Measurements from ENCODE around the gene PHF5A. TPM values are rescaled to one million over a fixed set of nuclear protein-coding genes. Genes with fewer than 3 reads are reported as not detected.

The PHF5A gene
- total and polyA plus RNA-seq, 4 donors = 28.9 to 89.6 (median 40.0) TPM

- H3K9me3 ChIP-seq (ENCODE audit: control insufficient read depth in 4 of 4, insufficient read depth in 3 of 4, low read length in 3 of 4) = no peaks in the 10 kb centered on the region
- no peaks in the 10 kb centered on the region for H3K27me3 ChIP-seq (ENCODE audit: control insufficient read depth in 3 of 3, insufficient read depth in 3 of 3, low read length in 2 of 3)
- WGBS, 2 donors = 89 to 93% methylated on average over 10 of the region's 10 CpGs
- peaks cover 14 to 29% (median 23%) of the 10 kb centered on the region in 4 donors for H3K36me3 ChIP-seq (ENCODE audit: control insufficient read depth in 4 of 4, insufficient read depth in 4 of 4, low read length in 4 of 4)
- no peak overlapping the region for H3K9ac ChIP-seq (ENCODE audit: insufficient read depth in 1 of 2, low read length in 2 of 2)
- TF ChIP-seq, protein P1, sequence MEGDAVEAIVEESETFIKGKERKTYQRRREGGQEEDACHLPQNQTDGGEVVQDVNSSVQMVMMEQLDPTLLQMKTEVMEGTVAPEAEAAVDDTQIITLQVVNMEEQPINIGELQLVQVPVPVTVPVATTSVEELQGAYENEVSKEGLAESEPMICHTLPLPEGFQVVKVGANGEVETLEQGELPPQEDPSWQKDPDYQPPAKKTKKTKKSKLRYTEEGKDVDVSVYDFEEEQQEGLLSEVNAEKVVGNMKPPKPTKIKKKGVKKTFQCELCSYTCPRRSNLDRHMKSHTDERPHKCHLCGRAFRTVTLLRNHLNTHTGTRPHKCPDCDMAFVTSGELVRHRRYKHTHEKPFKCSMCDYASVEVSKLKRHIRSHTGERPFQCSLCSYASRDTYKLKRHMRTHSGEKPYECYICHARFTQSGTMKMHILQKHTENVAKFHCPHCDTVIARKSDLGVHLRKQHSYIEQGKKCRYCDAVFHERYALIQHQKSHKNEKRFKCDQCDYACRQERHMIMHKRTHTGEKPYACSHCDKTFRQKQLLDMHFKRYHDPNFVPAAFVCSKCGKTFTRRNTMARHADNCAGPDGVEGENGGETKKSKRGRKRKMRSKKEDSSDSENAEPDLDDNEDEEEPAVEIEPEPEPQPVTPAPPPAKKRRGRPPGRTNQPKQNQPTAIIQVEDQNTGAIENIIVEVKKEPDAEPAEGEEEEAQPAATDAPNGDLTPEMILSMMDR (IDR thresholded peaks at IDR 0.05; ENCODE audit: control extremely low read depth, extremely low read depth) = no peak
- ATAC-seq (ENCODE audit: insufficient read depth, low FRiP score) (no peak), DNase-seq (no peak)
- no peak overlapping the region for H3K4me3 ChIP-seq
- peaks cover 0 to 3% (median 0%) of the 10 kb centered on the region in 5 donors for H3K4me1 ChIP-seq (ENCODE audit: control insufficient read depth in 5 of 5, insufficient read depth in 5 of 5, low read length in 5 of 5)
- H3K27ac ChIP-seq (ENCODE audit: low read depth in 1 of 2, low read length in 1 of 2) = peak overlapping the region in 1 of 2 donors; percentile 62
These were observed 31.3 kb upstream of the PHF5A start for GRCh38 chr22:41499624-41500280.

DNA sequence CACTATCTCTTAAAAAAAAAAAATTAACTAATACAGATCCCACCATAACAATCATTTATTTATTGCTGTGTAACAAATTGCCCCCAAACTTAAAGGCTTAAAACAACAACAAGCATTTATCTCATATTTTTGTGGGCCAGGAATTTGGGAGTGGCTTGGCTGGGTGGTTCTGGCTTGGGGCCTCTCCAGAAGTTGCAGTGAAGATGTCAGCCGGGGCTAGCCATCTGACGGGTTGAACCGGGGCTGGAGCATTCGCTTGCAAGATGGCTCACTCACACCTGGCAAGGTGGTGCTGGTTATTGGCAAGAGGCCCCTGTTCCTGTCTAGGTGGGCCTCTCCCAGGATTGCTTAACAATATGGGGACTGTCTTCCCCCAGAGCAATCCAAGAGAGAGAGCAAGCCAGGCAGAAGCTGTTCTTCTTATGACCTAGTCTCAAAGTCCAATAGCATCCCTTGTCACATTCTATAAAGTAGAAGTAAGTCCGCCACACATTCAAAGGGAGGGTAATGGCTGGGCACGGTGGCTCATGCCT is 29.9 kb upstream of the PHF5A start:
- peaks cover 0 to 3% (median 0%) of the 10 kb centered on the region in 5 donors for H3K4me1 ChIP-seq (ENCODE audit: control insufficient read depth in 5 of 5, insufficient read depth in 5 of 5, low read length in 5 of 5)
- H3K27me3 ChIP-seq (ENCODE audit: control insufficient read depth in 3 of 3, insufficient read depth in 3 of 3, low read length in 2 of 3) = no peaks in the 10 kb centered on the region

GRCh38 chr22:41491374-41492100 is 23.0 kb upstream of the PHF5A start:
- TF ChIP-seq, protein P1 (IDR thresholded peaks at IDR 0.05; ENCODE audit: control extremely low read depth, extremely low read depth) = no peak
- peak overlapping the region in 1 of 2 donors; percentile 34 for H3K9ac ChIP-seq (ENCODE audit: insufficient read depth in 1 of 2, low read length in 2 of 2)
- H3K27me3 ChIP-seq (ENCODE audit: control insufficient read depth in 3 of 3, insufficient read depth in 3 of 3, low read length in 2 of 3) = no peaks in the 10 kb centered on the region
- H3K4me3 ChIP-seq = no peak overlapping the region
- 59 to 68% methylated on average over 5 of the region's 5 CpGs for WGBS, 2 donors
- ATAC-seq (ENCODE audit: insufficient read depth, low FRiP score) (no peak), DNase-seq (peak in 1 of 3 donors; percentile 11)
- H3K4me1 ChIP-seq (ENCODE audit: control insufficient read depth in 5 of 5, insufficient read depth in 5 of 5, low read length in 5 of 5) = peaks cover 1 to 27% (median 11%) of the 10 kb centered on the region in 5 donors
- peaks cover 0 to 2% (median 0%) of the 10 kb centered on the region in 4 donors for H3K36me3 ChIP-seq (ENCODE audit: control insufficient read depth in 4 of 4, insufficient read depth in 4 of 4, low read length in 4 of 4)
- peak overlapping the region in 1 of 2 donors; percentile 84 for H3K27ac ChIP-seq (ENCODE audit: low read depth in 1 of 2, low read length in 1 of 2)
- H3K9me3 ChIP-seq (ENCODE audit: control insufficient read depth in 4 of 4, insufficient read depth in 3 of 4, low read length in 3 of 4) = no peaks in the 10 kb centered on the region

More for the DNA sequence above, 29.9 kb upstream of the PHF5A start:
- ATAC-seq (ENCODE audit: insufficient read depth, low FRiP score) = no peak
- Histone ChIP-seq H3K4me3 (no peak overlapping the region), H3K27ac (ENCODE audit: low read depth in 1 of 2, low read length in 1 of 2) (peak overlapping the region in 1 of 2 donors; percentile 62), H3K36me3 (ENCODE audit: control insufficient read depth in 4 of 4, insufficient read depth in 4 of 4, low read length in 4 of 4) (peaks cover 10 to 26% (median 18%) of the 10 kb centered on the region in 4 donors), H3K9ac (ENCODE audit: insufficient read depth in 1 of 2, low read length in 2 of 2) (no peak overlapping the region), H3K9me3 (ENCODE audit: control insufficient read depth in 4 of 4, insufficient read depth in 3 of 4, low read length in 3 of 4) (no peaks in the 10 kb centered on the region)
- TF ChIP-seq, protein P1 (IDR thresholded peaks at IDR 0.05; ENCODE audit: control extremely low read depth, extremely low read depth) = no peak
- DNase-seq = no peak
- 76 to 87% methylated on average over 6 of the region's 6 CpGs for WGBS, 2 donors
